ENCODE measurements around the gene RNF44. TPM values are rescaled to one million over a fixed set of nuclear protein-coding genes. Genes with fewer than 3 reads are reported as not detected.

Gene RNF44
- total and polyA plus RNA-seq, 2 of the 13 experiments (the other 11 are each of a cell fraction or from before 2014, with no cell fraction given): 9.2 to 16.8 TPM

DNA sequence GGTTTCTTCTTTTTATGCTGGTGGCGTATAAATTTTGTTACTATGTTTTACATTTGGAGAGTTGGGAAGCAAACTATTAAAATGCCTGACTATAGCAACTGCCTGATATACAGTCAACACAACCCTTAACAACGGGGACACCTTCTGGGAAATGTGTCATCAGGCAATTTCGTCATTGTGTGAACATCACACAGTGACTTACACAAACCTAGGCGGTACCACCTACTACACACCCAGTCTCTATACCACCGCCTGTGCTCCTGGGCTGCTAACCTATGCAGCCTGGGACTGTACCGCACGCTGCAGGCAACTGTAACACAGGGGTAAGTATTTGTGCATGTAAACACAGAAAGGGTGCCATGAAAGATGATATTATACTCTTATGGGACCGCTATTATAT lies 10.6 kb upstream of the RNF44 start (continued):
- TF ChIP-seq ZNF629 (CRISPR knock-in tag; conservative IDR thresholded peaks at IDR 0.05) (no peak), NCOR1 (IDR thresholded peaks at IDR 0.05; ENCODE audit: borderline replicate concordance, low read length) (peak; percentile 46; the same call in 1 of the 2 replicates), CEBPG (CRISPR knock-in tag; IDR thresholded peaks at IDR 0.05) (peak; percentile 74), CREM (IDR thresholded peaks at IDR 0.05) (peak; percentile 44; the same call in 1 of the 2 replicates), CREM (CRISPR knock-in tag; IDR thresholded peaks at IDR 0.05) (no peak), HNF4A (CRISPR knock-in tag; IDR thresholded peaks at IDR 0.05) (0 out of 2 replicates have a peak, but pooled peaks have one; percentile 10), ZBTB8A (CRISPR knock-in tag; IDR thresholded peaks at IDR 0.05; ENCODE audit: borderline replicate concordance, low read depth) (no peak), ZNF724P (CRISPR knock-in tag; IDR thresholded peaks at IDR 0.05; ENCODE audit: borderline replicate concordance) (no peak), ZC3H13 (CRISPR knock-in tag; IDR thresholded peaks at IDR 0.05) (no peak), ZKSCAN1 (IDR thresholded peaks at IDR 0.05; ENCODE audit: low read length) (peak; percentile 54; the same call in 1 of the 2 replicates), CBX2 (IDR thresholded peaks at IDR 0.05; ENCODE audit: low read depth, low read length) (0 out of 2 replicates have a peak, but pooled peaks have one; percentile 41), CBX2 (CRISPR knock-in tag; IDR thresholded peaks at IDR 0.05; ENCODE audit: low read depth) (no peak), FOXA3 (CRISPR knock-in tag; IDR thresholded peaks at IDR 0.05) (peak; percentile 41), MTF2 (CRISPR knock-in tag; IDR thresholded peaks at IDR 0.05; ENCODE audit: borderline replicate concordance) (no peak), EP300 (IDR thresholded peaks at IDR 0.05; ENCODE audit: low read depth in 2 of 2, low read length in 2 of 2) (peak; percentile 45 to 67; a peak in 2 of 4 replicates), EP300 (CRISPR knock-in tag; IDR thresholded peaks at IDR 0.05; ENCODE audit: borderline replicate concordance) (no peak), BHLHE40 (IDR thresholded peaks at IDR 0.05; ENCODE audit: low read length) (peak; percentile 51; the same call in 1 of the 2 replicates), ZNF605 (CRISPR knock-in tag; IDR thresholded peaks at IDR 0.05) (no peak), MEIS2 (CRISPR knock-in tag; IDR thresholded peaks at IDR 0.05) (no peak), ARNTL (CRISPR knock-in tag; IDR thresholded peaks at IDR 0.05) (no peak), PTBP1 (IDR thresholded peaks at IDR 0.05; ENCODE audit: low read depth, low read length, poor library complexity, severe bottlenecking) (no peak), TBX2 (CRISPR knock-in tag; IDR thresholded peaks at IDR 0.05; ENCODE audit: borderline replicate concordance) (peak; percentile 46; the same call in 1 of the 2 replicates), SSRP1 (CRISPR knock-in tag; IDR thresholded peaks at IDR 0.05) (no peak), KLF15 (CRISPR knock-in tag; IDR thresholded peaks at IDR 0.05; ENCODE audit: borderline replicate concordance) (no peak), HOXA3 (CRISPR knock-in tag; IDR thresholded peaks at IDR 0.05) (peak; percentile 35; the same call in 1 of the 2 replicates), SOX13 (IDR thresholded peaks at IDR 0.05) (no peak), SOX13 (CRISPR knock-in tag; conservative IDR thresholded peaks at IDR 0.05 in 1 of 2, IDR thresholded peaks at IDR 0.05 in 1 of 2) (peak in 1 of 2 experiments; percentile 31; a peak in 1 of 4 replicates)
- TF ChIP-seq, protein P1, sequence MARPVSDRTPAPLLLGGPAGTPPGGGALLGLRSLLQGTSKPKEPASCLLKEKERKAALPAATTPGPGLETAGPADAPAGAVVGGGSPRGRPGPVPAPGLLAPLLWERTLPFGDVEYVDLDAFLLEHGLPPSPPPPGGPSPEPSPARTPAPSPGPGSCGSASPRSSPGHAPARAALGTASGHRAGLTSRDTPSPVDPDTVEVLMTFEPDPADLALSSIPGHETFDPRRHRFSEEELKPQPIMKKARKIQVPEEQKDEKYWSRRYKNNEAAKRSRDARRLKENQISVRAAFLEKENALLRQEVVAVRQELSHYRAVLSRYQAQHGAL (CRISPR knock-in tag; IDR thresholded peaks at IDR 0.05; ENCODE audit: not compliant biosample characterization): no peak
- TF ChIP-seq, protein P2, sequence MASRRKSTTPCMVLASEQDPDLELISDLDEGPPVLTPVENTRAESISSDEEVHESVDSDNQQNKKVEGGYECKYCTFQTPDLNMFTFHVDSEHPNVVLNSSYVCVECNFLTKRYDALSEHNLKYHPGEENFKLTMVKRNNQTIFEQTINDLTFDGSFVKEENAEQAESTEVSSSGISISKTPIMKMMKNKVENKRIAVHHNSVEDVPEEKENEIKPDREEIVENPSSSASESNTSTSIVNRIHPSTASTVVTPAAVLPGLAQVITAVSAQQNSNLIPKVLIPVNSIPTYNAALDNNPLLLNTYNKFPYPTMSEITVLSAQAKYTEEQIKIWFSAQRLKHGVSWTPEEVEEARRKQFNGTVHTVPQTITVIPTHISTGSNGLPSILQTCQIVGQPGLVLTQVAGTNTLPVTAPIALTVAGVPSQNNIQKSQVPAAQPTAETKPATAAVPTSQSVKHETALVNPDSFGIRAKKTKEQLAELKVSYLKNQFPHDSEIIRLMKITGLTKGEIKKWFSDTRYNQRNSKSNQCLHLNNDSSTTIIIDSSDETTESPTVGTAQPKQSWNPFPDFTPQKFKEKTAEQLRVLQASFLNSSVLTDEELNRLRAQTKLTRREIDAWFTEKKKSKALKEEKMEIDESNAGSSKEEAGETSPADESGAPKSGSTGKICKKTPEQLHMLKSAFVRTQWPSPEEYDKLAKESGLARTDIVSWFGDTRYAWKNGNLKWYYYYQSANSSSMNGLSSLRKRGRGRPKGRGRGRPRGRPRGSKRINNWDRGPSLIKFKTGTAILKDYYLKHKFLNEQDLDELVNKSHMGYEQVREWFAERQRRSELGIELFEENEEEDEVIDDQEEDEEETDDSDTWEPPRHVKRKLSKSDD (CRISPR knock-in tag; IDR thresholded peaks at IDR 0.05; ENCODE audit: low read depth): no peak
- TF ChIP-seq, protein P3, sequence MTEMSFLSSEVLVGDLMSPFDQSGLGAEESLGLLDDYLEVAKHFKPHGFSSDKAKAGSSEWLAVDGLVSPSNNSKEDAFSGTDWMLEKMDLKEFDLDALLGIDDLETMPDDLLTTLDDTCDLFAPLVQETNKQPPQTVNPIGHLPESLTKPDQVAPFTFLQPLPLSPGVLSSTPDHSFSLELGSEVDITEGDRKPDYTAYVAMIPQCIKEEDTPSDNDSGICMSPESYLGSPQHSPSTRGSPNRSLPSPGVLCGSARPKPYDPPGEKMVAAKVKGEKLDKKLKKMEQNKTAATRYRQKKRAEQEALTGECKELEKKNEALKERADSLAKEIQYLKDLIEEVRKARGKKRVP (CRISPR knock-in tag; IDR thresholded peaks at IDR 0.05): peak in 1 of 2 experiments; percentile 90; a peak in 2 of 4 replicates

Data from HepG2 (cell line).